A549 (cell line): Measurements from ENCODE around the gene SPTLC3.

Experiments used
- CBX2 ChIP-seq: fragments of 200-600 bp; sonication (generic); IDR thresholded peaks from 2 replicates; pipeline ENCODE4 v1.6.1; 2016; ENCODE audit warnings: low read depth, mild to moderate bottlenecking, borderline replicate concordance
- ESRRA ChIP-seq: fragments of 150-350 bp; IDR thresholded peaks from 2 replicates; pipeline ENCODE4 v1.6.1; 2014; ENCODE audit warnings: mild to moderate bottlenecking, low read length, borderline replicate concordance
- JUNB ChIP-seq: fragments of >200 bp; sonication (Bioruptor Twin); formaldehyde crosslinking; IDR thresholded peaks from 2 replicates; pipeline ENCODE4 v1.6.1; 2016
- MYC ChIP-seq: IDR thresholded peaks from 2 replicates; pipeline ENCODE4 v1.6.1; 2012; ENCODE audit warnings: mild to moderate bottlenecking, inconsistent platforms, low read length, improper control_type of control experiment, borderline replicate concordance
- NFE2L2 ChIP-seq: fragments of 150-350 bp; conservative IDR thresholded peaks from 2 replicates; pipeline ENCODE4 v1.6.1; 2014; ENCODE audit warnings: low read length
- NR3C1 ChIP-seq: fragments of >200 bp; sonication (Bioruptor Twin); formaldehyde crosslinking; IDR thresholded peaks from 3 replicates; pipeline ENCODE4 v1.6.1; 2017
- POLR2A ChIP-seq: IDR thresholded peaks from 2 replicates; pipeline ENCODE4 v1.6.1; 2012; ENCODE audit warnings: mild to moderate bottlenecking, low read length
- POLR2AphosphoS2 ChIP-seq: conservative IDR thresholded peaks from 2 replicates; pipeline ENCODE4 v1.6.1; 2012; ENCODE audit warnings: low read length, improper control_type of control experiment, inconsistent platforms
- RCOR1 ChIP-seq: fragments of 150-350 bp; IDR thresholded peaks from 2 replicates; pipeline ENCODE4 v1.6.1; 2014; ENCODE audit warnings: antibody characterized with exemption, low read length, low read depth
- SMC3 ChIP-seq: fragments of >200 bp; sonication (Bioruptor Twin); formaldehyde crosslinking; IDR thresholded peaks from 3 replicates; pipeline ENCODE4 v1.6.1; 2018; ENCODE audit warnings: inconsistent platforms
- TF ChIP-seq, protein P1 (sequence below): fragments of >200 bp; sonication (Bioruptor Twin); formaldehyde crosslinking; IDR thresholded peaks from 3 replicates; pipeline ENCODE4 v1.5.1; 2016
- TF ChIP-seq, protein P2 (sequence below): fragments of 150-350 bp; IDR thresholded peaks from 2 replicates; pipeline ENCODE4 v1.6.1; 2014; ENCODE audit warnings: low read depth, mild to moderate bottlenecking, low read length
- TF ChIP-seq, protein P3 (sequence below): fragments of 200-600 bp; sonication (generic); IDR thresholded peaks from 2 replicates; pipeline ENCODE4 v1.6.1; 2016; ENCODE audit warnings: antibody characterized with exemption, mild to moderate bottlenecking, moderate library complexity

GRCh38 chr20:13110796-13111195 lies 102.0 kb downstream of the SPTLC3 start:
- TF ChIP-seq POLR2AphosphoS2 (no peak), NFE2L2 (no peak), ESRRA (no peak), POLR2A (no peak), RCOR1 (no peak), MYC (no peak), JUNB (no peak), SMC3 (no peak), CBX2 (no peak), NR3C1 (no peak)
- TF ChIP-seq, protein P1, sequence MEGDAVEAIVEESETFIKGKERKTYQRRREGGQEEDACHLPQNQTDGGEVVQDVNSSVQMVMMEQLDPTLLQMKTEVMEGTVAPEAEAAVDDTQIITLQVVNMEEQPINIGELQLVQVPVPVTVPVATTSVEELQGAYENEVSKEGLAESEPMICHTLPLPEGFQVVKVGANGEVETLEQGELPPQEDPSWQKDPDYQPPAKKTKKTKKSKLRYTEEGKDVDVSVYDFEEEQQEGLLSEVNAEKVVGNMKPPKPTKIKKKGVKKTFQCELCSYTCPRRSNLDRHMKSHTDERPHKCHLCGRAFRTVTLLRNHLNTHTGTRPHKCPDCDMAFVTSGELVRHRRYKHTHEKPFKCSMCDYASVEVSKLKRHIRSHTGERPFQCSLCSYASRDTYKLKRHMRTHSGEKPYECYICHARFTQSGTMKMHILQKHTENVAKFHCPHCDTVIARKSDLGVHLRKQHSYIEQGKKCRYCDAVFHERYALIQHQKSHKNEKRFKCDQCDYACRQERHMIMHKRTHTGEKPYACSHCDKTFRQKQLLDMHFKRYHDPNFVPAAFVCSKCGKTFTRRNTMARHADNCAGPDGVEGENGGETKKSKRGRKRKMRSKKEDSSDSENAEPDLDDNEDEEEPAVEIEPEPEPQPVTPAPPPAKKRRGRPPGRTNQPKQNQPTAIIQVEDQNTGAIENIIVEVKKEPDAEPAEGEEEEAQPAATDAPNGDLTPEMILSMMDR = no peak
- TF ChIP-seq, protein P2, sequence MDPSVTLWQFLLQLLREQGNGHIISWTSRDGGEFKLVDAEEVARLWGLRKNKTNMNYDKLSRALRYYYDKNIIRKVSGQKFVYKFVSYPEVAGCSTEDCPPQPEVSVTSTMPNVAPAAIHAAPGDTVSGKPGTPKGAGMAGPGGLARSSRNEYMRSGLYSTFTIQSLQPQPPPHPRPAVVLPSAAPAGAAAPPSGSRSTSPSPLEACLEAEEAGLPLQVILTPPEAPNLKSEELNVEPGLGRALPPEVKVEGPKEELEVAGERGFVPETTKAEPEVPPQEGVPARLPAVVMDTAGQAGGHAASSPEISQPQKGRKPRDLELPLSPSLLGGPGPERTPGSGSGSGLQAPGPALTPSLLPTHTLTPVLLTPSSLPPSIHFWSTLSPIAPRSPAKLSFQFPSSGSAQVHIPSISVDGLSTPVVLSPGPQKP = no peak
- TF ChIP-seq, protein P3, sequence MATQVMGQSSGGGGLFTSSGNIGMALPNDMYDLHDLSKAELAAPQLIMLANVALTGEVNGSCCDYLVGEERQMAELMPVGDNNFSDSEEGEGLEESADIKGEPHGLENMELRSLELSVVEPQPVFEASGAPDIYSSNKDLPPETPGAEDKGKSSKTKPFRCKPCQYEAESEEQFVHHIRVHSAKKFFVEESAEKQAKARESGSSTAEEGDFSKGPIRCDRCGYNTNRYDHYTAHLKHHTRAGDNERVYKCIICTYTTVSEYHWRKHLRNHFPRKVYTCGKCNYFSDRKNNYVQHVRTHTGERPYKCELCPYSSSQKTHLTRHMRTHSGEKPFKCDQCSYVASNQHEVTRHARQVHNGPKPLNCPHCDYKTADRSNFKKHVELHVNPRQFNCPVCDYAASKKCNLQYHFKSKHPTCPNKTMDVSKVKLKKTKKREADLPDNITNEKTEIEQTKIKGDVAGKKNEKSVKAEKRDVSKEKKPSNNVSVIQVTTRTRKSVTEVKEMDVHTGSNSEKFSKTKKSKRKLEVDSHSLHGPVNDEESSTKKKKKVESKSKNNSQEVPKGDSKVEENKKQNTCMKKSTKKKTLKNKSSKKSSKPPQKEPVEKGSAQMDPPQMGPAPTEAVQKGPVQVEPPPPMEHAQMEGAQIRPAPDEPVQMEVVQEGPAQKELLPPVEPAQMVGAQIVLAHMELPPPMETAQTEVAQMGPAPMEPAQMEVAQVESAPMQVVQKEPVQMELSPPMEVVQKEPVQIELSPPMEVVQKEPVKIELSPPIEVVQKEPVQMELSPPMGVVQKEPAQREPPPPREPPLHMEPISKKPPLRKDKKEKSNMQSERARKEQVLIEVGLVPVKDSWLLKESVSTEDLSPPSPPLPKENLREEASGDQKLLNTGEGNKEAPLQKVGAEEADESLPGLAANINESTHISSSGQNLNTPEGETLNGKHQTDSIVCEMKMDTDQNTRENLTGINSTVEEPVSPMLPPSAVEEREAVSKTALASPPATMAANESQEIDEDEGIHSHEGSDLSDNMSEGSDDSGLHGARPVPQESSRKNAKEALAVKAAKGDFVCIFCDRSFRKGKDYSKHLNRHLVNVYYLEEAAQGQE = no peak
